ENCODE measurements around the gene PTPN4.
A peak's percentile ranks its signal among the peaks of the same experiment; 100 is the strongest.

The PTPN4 gene

GRCh38 chr2:119753041-119753929, 6.4 kb upstream of the PTPN4 start:
- DNase-seq (ENCODE audit: low spot score): no peak
- Histone ChIP-seq H3K27ac (no peak overlapping the region), H3K4me3 (no peak overlapping the region)
- TF ChIP-seq CTCF (IDR thresholded peaks at IDR 0.05): no peak

- TF ChIP-seq CTCF (IDR thresholded peaks at IDR 0.05): no peak
- Histone ChIP-seq H3K4me3 (no peak overlapping the region), H3K27ac (no peak overlapping the region)
- no peak for DNase-seq (ENCODE audit: low spot score)
Observed at GRCh38 chr2:119753930-119754321, 5.8 kb upstream of the PTPN4 start.

GRCh38 chr2:119755906-119756305, 3.8 kb upstream of the PTPN4 start:
- Histone ChIP-seq H3K4me3 (no peak overlapping the region), H3K27ac (no peak overlapping the region)
- no peak for DNase-seq (ENCODE audit: low spot score)
- TF ChIP-seq CTCF (IDR thresholded peaks at IDR 0.05): no peak

- peak; percentile 82 for DNase-seq (ENCODE audit: low spot score)
- TF ChIP-seq CTCF (IDR thresholded peaks at IDR 0.05): no peak
- H3K27ac ChIP-seq: peak overlapping the region in 1 of 2 donors; percentile 48
- no peak overlapping the region for H3K4me3 ChIP-seq
Observed at GRCh38 chr2:119756837-119757236, 2.9 kb upstream of the PTPN4 start.

- Histone ChIP-seq H3K27ac (peak overlapping the region; percentile 72 to 90), H3K4me3 (peak overlapping the region; percentile 86)
- DNase-seq (ENCODE audit: low spot score): no peak
- no peak for TF ChIP-seq CTCF (IDR thresholded peaks at IDR 0.05)
Observed at GRCh38 chr2:119758881-119759450, 756 bp upstream of the PTPN4 start.

- Histone ChIP-seq H3K27ac (peak overlapping the region; percentile 72 to 90), H3K4me3 (peak overlapping the region; percentile 86)
- no peak for DNase-seq (ENCODE audit: low spot score)
- no peak for TF ChIP-seq CTCF (IDR thresholded peaks at IDR 0.05)
Observed at GRCh38 chr2:119760237-119760955, 674 bp downstream of the PTPN4 start.
